Measurements from ENCODE around the gene KCNK4. TPM values are rescaled to one million over a fixed set of nuclear protein-coding genes. Genes with fewer than 3 reads are reported as not detected.

Gene KCNK4
- total RNA-seq (ENCODE audit: unreplicated experiment) = 0.47 TPM
- long read RNA-seq = 0 reads

GRCh38 chr11:64291262-64291751, at the start of gene KCNK4:
Gene KCNK4, plus strand, starts transcription at chr11:64291302. Its CDS starts 1,717 bp downstream, at chr11:64293019.
- H3K27ac Mint-ChIP-seq (ENCODE audit: unreplicated experiment) = no peak within 1 kb of the TSS
- DNase-seq = no peak
- H3K27me3 Mint-ChIP-seq (ENCODE audit: unreplicated experiment) = peaks cover 32% of the 10 kb centered on the region
- no peak for TF ChIP-seq CTCF (IDR thresholded peaks at IDR 0.05; ENCODE audit: partially characterized antibody, unreplicated experiment)
- peaks cover 5% of the 10 kb centered on the region for H3K36me3 Mint-ChIP-seq (ENCODE audit: unreplicated experiment)
- H3K4me3 Mint-ChIP-seq (ENCODE audit: unreplicated experiment) = peak within 1 kb of the TSS; percentile 74
- H3K4me1 Mint-ChIP-seq (ENCODE audit: low read depth, unreplicated experiment) = peaks cover 7% of the 10 kb centered on the region
- H3K9me3 Mint-ChIP-seq (ENCODE audit: unreplicated experiment) = peaks cover 14% of the 10 kb centered on the region

GRCh38 chr11:64241491-64242374, 49.4 kb upstream of the KCNK4 start:
- TF ChIP-seq CTCF (IDR thresholded peaks at IDR 0.05; ENCODE audit: partially characterized antibody, unreplicated experiment) = no peak
- DNase-seq = peak; percentile 58
- H3K36me3 Mint-ChIP-seq (ENCODE audit: unreplicated experiment) = no peaks in the 10 kb centered on the region
- peaks cover 7% of the 10 kb centered on the region for H3K27me3 Mint-ChIP-seq (ENCODE audit: unreplicated experiment)
- peak overlapping the region; percentile 86 for H3K27ac Mint-ChIP-seq (ENCODE audit: unreplicated experiment)
- H3K9me3 Mint-ChIP-seq (ENCODE audit: unreplicated experiment) = peaks cover 10% of the 10 kb centered on the region
- peaks cover 1% of the 10 kb centered on the region for H3K4me1 Mint-ChIP-seq (ENCODE audit: low read depth, unreplicated experiment)
- peak overlapping the region; percentile 94 for H3K4me3 Mint-ChIP-seq (ENCODE audit: unreplicated experiment)

GRCh38 chr11:64243236-64243854, 47.8 kb upstream of the KCNK4 start:
- no peak for DNase-seq
- peaks cover 7% of the 10 kb centered on the region for H3K27me3 Mint-ChIP-seq (ENCODE audit: unreplicated experiment)
- H3K4me1 Mint-ChIP-seq (ENCODE audit: low read depth, unreplicated experiment) = peaks cover 8% of the 10 kb centered on the region
- H3K36me3 Mint-ChIP-seq (ENCODE audit: unreplicated experiment) = no peaks in the 10 kb centered on the region
- H3K9me3 Mint-ChIP-seq (ENCODE audit: unreplicated experiment) = peaks cover 16% of the 10 kb centered on the region
- no peak for TF ChIP-seq CTCF (IDR thresholded peaks at IDR 0.05; ENCODE audit: partially characterized antibody, unreplicated experiment)
- peak overlapping the region; percentile 52 for H3K27ac Mint-ChIP-seq (ENCODE audit: unreplicated experiment)
- H3K4me3 Mint-ChIP-seq (ENCODE audit: unreplicated experiment) = peak overlapping the region; percentile 47

GRCh38 chr11:64244107-64244506, 47.0 kb upstream of the KCNK4 start:
- Mint-ChIP-seq H3K4me3 (ENCODE audit: unreplicated experiment) (peak overlapping the region; percentile 47), H3K36me3 (ENCODE audit: unreplicated experiment) (no peaks in the 10 kb centered on the region), H3K27ac (ENCODE audit: unreplicated experiment) (peak overlapping the region; percentile 52), H3K4me1 (ENCODE audit: low read depth, unreplicated experiment) (peaks cover 9% of the 10 kb centered on the region), H3K9me3 (ENCODE audit: unreplicated experiment) (peaks cover 17% of the 10 kb centered on the region), H3K27me3 (ENCODE audit: unreplicated experiment) (peaks cover 11% of the 10 kb centered on the region)
- DNase-seq = no peak
- no peak for TF ChIP-seq CTCF (IDR thresholded peaks at IDR 0.05; ENCODE audit: partially characterized antibody, unreplicated experiment)
